NOMO-1 treated with dmso at 0.1 percent for 144 hours (cell line): ENCODE measurements around the gene PRXL2C.
"Not testable (repeated sequence)": the region's sequence is repeated elsewhere in the genome, so short reads cannot be mapped to it uniquely, and the experiment has no call there.

Experiments
- DNase-seq: peaks from one replicate; lab custom pipeline; 2025; ENCODE audit not compliant: unreplicated experiment; lab: John Stamatoyannopoulos, UW

PRXL2C gene

DNA sequence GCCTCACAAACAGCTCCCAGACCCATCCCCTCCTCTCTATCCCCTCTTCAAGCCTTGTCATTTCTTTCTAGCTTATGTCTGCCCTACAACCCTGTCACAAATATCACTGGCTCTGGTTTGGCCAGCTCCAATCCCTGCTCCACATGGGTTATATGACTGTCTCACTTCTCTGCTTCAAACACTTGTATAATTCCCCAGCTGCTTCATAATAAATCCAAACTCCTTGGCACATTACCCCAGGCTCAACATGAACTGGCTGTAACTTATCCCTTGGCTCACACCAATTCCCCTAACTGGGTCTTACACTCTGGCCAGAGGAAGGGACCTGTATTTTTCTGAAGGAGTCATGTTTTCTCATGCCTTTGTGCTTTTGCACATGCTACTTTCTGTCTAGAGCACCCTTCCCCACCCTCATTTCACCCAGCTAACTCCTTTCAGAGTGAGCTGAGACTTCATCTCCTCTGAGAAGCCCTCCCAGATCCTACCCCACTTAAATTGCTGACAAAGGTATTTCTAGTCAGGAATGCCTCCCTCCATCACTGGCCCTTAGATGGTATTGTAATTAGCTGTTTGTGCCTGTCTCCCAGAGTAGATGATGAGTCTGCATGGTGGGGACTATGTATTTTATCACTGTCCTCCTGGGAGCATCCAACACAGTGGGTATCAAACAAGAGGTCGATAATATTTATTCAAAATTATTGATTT lies 5.3 kb downstream of the PRXL2C start:
- DNase-seq, result no peak

DNA sequence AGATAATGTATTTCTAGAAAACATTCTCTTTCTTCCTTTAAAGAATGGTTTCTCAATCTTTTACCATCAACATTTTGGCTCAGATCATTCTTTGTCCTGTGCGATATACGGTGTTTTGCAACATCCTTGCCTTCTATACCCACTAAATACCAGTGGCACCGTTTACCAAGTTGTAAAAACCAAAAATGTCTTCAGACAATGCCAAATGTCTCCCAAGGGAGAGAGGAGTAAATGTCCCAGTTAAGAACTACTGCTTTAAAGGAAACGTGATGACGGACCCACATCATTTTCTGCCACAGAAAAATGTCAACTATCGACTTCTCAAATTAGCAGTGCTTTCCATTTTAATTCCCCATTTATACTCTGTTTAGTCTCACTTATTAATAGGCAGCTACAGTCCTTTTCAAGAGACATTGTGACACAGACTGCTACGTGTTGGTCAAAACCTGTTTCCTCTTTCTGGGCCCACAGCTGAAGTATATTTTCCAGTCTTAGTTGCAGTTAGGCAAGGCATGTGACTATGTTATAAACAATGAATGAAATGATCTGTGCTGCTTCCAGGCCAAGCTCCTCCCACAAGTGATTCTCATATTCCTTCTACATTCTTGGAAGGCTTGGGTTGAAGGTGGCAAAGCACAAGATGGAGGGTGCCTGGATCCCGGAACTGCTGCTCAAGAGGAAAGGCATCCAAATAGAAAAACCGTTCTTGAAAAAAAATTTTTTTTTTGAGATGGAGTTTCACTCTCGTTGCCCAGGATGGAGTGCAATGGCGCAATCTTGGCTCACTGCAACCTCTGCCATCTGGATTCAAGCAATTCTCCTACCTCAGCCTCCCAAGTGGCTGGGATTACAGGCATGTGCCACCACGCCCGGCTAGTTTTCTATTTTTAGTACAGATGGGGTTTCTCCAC lies 8.8 kb downstream of the PRXL2C start:
- DNase-seq, result peak; percentile 92

DNA sequence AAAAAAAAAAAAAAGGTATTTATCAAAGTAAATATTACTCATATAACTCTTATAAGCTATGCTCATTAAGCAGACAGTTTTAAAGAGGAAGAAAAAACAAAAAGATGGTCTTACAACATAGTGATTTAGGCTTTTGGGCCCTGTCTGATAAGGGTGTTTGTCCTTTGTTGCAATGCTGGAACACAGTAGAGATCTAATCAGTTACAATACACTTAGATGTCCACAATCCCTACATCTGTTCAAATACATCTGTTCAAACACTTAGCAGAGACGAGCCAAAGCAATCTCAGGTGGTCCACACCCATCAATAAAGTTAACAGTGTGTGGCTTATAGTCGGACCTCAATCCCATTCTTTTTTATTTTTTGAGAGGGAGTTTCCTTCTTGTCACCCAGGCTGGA lies 11.0 kb downstream of the PRXL2C start:
- no peak for DNase-seq

DNA sequence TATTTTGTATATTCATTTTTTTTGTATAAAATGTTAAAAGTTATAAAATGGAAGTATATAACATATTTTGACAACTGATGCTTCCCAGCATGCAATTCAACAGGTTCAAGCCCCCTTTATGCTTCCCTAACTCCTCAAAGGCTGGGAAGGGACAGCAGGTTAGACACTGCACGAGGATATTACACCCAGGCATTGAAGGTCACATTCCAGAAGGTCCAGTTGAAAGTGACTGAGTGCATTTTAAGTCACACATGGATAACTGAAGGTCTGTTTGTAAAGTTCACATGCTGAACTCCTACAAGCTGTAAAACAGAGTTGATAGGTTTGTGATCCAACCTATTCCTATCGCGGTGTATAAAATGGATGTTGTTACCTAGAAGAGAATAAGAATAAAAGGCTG lies 13.6 kb downstream of the PRXL2C start:
- DNase-seq, result no peak

DNA sequence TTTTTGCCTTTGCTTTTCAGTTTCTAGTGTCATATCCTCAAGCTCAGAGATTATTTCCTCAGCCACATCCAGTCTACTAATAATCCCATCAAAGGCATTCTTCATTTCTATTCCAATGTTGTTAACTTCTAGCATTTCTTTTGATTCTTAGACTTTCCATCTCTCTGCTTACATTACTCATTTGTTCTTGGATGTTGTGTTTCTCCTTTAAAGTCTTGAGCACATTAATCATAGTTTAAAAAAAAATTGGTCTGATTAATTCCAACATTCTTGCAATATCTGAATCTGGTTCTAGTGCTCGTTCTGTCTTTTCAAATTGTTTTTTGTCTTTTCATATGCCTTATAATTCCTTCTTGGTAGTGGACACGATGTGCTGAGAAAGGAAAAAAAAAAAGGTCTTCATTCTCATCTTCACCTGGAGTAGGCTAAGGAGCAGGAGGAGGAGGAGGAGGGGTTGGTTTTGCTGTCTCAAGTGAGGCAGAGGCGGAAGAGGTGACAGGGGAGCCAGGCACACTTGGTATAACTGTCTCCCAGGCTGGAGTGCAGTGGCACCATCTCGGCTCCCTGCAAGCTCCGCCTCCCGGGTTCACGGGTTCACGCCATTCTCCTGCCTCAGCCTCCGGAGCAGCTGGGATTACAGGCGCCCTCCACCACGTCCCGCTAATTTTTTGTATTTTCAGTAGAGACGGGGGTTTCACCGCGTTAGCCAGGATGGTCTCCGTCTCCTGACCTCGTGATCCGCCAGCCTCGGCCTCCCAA lies 16.3 kb downstream of the PRXL2C start:
- no peak for DNase-seq

DNA sequence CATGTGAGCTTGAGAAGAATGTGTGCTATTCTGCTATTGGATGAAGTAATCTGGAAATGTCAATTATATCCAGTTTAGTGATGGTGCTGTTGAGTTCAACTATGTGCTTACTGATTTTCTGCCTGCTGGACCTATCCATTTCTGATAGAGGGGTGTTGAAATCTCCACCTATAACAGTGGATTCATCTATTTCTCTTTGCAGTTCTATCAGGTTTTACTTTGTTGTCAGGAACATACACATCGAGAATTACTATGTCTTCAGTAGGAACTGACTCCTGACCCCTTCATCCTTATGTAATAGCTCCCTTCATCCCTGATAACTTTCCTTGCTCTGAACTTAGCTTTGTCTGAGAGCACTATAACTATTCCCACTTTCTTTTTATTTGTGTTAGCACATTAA lies 18.7 kb downstream of the PRXL2C start:
- DNase-seq, result no peak

DNA sequence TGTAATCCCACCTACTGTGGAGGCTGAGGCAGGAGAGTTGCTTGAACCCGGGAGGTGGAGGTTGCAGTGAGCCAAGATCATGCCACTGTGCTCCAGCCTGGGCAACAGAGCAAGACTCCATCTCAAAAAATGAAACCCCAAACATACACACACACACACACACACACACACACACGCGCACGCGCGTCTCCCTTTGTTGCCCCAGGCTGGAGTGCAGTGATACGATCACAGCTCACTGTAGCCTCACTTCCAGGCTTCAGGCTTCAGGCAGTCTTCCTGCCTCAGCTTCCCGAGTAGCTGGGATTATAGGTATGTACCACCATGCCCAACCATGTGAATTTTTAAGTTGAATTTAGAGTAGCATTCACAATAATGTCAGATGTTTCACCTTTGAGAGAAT lies 21.5 kb downstream of the PRXL2C start:
- DNase-seq, result not testable (repeated sequence)

DNA sequence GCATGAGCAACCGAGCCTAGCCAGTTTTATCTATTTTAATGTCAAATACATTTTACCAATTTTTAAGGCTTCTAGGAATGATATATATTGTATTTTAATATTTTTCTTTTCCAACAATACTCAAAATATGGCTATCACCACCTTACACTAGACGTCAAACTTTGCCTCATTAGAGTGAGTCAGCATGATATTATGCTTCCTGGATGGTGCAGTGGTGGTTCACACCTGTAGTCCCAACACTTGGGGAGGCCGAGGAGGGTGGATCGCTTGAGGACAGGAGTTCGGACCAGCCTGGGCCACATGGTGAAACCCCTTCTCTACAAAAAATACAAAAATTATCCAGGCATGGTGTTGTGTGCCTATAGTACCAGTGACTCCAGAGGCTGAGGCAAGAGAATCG lies 28.2 kb downstream of the PRXL2C start:
- no peak for DNase-seq

DNA sequence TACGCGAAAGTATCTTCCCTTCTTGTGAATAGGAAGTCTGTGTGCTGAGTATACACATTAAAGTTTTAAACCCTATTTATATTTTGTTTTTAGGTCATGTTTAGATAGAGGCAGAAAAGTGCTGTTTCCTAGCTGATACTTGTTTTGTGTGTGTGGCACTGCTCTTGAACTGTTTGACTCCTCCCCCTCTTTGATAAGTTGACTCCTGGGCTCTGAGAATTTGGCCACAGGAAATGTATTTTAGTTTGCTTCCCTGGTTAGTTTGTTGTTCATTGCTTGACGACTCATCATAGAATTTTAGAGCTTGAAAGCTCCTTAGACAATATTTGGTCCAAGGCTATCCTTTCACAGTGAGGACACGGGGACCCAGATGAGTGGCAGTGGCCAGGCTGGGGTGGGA lies 33.5 kb downstream of the PRXL2C start:
- no peak for DNase-seq

DNA sequence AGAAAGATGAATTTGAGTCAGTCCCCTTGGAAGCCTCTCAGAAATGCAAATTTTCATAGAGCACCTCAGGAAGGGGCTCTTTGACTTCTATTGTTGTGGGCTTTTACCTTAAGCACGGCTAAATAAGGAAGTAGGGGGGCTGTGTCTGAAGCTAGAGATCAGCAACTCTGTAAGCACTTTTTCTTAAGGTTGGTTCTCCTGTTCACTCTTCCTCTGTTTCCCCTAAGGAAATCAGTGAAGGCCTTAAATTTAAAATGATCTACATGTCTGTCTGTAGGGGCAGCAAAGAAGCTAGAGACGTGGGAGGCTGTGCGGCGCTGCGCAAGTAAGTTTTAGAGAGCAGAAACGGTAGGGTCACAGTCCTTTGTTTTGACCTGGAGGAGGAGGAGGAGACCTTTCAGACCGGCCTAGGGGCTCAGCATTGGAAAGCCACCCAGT lies 34.3 kb downstream of the PRXL2C start:
- DNase-seq, result no peak

DNA sequence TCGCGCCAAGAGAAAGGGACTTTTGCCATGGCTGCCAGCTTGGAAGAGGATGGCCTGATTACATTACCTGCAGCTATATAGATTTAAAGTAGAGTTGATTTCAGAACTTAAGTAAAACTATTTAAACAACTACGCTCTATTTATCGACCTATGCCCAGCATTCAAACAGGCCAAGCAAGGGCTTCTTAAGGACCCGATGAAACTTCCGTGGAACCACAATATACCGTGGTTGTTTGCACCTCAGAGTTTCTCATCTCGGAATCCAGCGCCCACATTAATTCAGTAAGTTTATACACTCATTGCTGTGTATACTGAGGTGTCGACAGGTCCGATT lies 35.0 kb downstream of the PRXL2C start:
- DNase-seq, result no peak

DNA sequence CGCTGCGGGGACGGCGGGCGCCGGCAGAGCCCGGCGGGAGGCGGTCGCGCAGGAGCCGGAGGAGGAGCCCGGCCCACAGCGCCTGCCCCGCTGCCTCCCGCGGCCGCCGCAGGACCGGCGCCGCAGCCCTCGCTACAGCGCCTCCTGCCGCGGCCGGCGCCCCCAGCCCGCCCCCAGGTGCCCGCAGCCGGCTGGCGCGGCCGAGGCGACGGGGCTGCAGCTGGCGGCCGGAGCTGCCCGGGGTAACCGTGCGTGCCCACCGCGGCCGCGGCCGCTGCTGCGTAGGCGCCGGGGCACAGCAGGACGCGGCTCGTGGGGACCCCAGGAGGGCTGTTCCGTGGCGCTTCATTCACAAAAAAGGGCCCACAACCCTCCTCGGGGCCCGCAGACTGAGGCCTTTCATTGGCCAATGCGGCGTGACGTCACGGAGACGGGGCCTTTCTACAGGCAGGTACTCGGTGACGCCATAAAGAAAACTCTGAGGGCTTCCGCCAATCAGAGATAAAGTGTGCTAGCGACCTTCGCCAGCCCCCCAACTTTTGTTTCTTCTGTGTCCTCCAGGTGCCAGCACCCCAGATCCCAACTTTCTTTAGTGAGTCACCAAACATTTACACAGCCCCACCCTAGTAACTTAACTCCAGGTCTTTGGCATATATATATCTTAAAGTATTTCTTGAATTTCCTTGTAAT lies 35.5 kb downstream of the PRXL2C start, which contains the start of gene CDC14B:
TSS of gene CDC14B (minus strand) at position 353 of the 690 bp plus-strand sequence. CDS start 465 bp downstream, outside the sequence.
- peak; percentile 82 for DNase-seq

DNA sequence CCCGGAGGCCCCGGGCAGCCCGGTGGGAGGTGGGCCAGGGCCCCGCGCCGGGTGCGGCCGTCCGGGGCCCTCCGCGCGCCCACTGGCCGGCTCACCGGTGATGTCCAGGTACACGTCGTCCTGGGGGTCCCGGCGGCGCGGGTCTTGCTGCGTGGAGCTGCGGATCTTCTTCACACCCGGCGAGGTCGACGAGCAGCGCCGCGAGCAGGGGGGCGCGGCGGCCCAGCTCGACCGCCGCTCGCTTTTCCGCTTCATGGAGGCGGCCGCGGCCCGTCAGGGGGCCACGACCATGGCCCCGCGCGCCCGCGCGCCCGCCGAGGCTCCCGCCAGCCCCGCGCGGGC lies 36.0 kb downstream of the PRXL2C start:
- no peak for DNase-seq

DNA sequence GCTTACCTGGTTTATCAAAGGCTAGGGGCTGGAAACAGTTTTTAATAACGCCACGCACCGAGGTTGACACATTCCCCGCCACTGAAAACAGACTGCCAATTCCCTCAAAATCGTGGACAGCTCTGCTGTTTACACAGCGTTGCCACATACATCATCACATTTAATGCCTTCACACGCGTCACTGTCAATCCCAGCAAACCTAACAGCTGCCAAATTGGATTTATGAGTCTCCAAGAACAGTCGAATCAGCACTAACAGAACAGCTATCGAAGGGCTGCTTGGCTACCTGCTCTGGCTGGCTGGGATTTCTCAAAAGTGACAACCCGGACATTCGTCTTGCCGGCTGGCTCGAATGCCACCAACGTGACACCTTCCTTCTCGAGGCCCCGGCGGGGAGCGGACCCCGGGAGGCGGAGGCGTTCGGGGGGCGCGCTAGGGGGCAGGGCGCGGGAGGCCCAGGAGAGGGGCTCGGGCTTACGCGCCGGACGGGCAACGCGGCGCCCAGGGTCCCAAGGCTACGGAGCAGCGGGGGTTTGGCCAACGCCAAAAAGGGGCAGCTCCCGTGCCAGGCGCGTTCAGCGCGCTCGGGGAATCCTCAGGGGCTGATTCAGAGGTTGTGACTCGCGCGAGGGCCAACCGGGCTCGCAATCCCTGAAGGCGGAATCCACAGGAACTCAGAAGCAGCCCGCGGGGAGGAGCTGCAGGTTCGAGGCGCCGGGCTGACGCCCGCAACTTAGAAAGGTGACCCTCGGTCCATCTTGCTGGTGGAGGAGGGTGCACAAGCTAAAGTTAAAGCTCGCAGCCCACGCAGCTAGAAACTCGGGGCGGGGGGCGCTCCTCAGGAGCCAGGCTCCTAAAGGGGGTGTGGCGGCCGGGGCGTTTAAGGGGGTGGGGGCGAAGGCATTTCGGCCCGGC lies 36.7 kb downstream of the PRXL2C start:
- peak; percentile 4 for DNase-seq

DNA sequence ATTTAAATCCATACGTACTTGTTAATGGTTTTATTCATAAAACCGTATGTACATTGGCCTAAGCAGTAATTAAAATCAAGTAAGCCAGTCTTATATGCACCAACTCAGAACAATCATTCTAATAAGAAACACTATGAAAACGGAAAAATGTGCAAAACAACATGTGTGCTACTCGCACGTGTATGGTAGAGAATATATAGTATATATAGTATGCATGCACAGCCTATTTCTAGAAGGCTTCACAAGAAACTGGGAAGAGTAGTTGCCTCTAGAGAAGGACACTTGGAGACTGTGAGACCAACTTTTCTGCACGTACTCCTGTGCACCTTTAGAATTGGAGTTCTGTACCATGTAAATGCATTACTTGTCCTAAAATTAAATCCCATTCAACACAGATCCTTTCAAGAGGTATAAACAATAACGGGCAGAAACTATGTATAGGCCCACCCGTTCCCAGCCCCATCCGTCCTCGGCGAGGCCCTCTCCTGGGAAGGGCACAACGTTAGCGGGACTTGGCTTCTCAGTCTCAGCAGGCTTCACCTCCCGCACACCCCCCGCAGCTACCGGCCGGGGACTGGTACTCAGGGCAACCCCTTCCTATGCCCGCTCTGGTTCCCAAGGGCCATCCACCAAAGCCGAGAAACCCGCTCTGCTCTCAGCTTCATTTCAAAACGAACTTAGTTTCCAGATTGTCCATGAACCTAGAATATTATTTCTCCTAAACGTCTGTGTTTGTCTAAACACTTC lies 37.5 kb downstream of the PRXL2C start:
- no peak for DNase-seq

DNA sequence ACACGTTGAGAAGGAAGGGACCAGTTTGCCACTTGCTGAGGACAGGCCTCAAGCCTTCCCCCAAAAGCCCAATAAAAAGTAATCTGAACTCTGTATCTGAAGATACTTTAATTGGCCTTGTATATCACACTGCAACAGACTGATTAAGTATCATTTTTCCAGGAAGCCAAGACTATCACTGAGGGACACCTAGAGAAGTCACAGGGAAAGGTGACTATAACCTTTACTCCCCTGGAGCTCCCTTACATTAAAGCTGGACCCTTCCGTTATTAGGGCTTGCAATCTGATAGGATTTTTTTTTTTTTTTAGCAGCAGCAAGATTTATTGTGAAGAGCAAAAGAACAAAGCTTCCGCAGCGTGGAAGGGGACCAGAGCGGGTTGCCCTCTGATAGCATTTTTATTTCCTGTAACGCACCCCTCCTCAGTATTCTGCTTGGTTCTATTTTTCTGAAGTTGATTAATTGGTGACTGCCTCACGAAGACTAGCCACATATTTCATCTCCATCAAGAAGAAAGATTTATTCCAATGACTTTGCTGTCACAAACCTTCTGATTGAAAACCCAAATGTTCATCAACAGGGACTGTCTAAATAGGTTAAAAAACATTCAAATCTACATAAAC lies 38.2 kb downstream of the PRXL2C start:
- DNase-seq, result no peak

DNA sequence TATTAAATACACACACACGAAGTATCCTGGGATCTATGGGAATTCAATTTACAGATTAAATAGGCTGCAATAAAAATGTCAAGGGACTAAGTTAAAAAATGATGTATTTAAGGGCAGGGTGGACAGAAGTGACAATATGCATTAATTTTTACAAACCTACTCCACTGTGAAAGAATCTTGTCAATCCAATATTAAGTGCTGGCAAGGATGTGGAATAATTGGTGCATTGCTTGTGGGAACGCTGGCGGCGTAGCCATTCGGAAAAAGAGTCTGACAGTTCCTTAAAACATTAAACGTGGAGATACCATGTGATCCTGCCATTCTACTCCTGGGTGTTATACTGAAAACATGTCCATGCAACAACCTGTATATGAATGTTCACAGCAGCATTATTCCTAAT lies 39.7 kb downstream of the PRXL2C start:
- no peak for DNase-seq

DNA sequence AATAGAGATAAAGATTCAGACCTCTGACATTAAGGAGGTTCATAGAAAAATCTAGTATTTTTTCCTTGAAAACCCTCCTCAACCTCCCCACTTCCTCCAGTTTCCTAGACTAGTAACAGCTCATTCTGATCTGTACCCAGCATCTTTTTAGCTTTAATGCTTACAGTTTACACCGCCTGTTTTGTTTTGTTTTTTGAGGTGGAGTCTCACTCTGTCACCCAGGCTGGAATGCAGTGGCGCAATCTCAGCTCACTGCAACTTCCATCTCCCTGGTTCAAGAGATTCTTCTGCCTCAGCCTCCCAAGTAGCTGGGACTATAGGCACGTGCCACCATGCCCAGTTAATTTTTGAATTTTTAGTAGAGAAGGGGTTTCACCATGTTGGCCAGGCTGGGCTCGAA lies 40.5 kb downstream of the PRXL2C start:
- DNase-seq, result not testable (repeated sequence)
